A673 (cell line): ENCODE results near the gene PLCD3. TPM values are rescaled to one million over a fixed set of nuclear protein-coding genes. Genes with fewer than 3 reads are reported as not detected.
A peak's percentile ranks its signal among the peaks of the same experiment; 100 is the strongest.

ENCODE experiments used
- BruUV-seq: library from RNA; stranded (reverse); fragments of 400-500 nt; replicated peaks from 2 replicates; lab custom pipeline; 2021; lab: Mats Ljungman, UMichigan
- CTCF ChIA-PET: fragments of 300-600 bp; sonication (Branson Sonifier 250); formaldehyde crosslinking; loops from one replicate; lab custom pipeline; 2022; ENCODE audit warnings: antibody characterized with exemption; lab: Charles Lee
- POLR2A ChIA-PET: fragments of 300-600 bp; sonication (Branson Sonifier 250); formaldehyde crosslinking; loops from one replicate; lab custom pipeline; 2022; ENCODE audit warnings: antibody characterized with exemption; ENCODE audit not compliant: low non-redundant PET; lab: Charles Lee
- DNase-seq: peaks from one replicate; pipeline ENCODE4 v3.0.0-alpha.2; 2015; ENCODE audit warnings: low spot score
- H3K27ac ChIP-seq: fragments of 200-600 bp; sonication (generic); 2 replicates; pipeline ENCODE4 v1.5.1; 2016; ENCODE audit warnings: mixed run types, low read depth, mild to moderate bottlenecking, mixed read lengths, antibody characterized with exemption, low read length; ENCODE audit not compliant: poor library complexity, severe bottlenecking
- H3K27me3 ChIP-seq: fragments of 200-600 bp; sonication (generic); replicated peaks from 2 replicates; pipeline ENCODE4 v1.6.1; 2017; ENCODE audit warnings: mixed run types, low read depth, mild to moderate bottlenecking, mixed read lengths, antibody characterized with exemption, low read length; ENCODE audit not compliant: insufficient read depth, poor library complexity
- H3K36me3 ChIP-seq: fragments of 200-600 bp; sonication (generic); 2 replicates; pipeline ENCODE4 v1.6.1; 2016; ENCODE audit warnings: mixed run types, mild to moderate bottlenecking, mixed read lengths, antibody characterized with exemption, low read length; ENCODE audit not compliant: insufficient read depth, poor library complexity, severe bottlenecking
- H3K4me1 ChIP-seq: fragments of 200-600 bp; sonication (generic); 2 replicates; pipeline ENCODE4 v1.6.1; 2017; ENCODE audit warnings: mixed run types, mild to moderate bottlenecking, mixed read lengths, antibody characterized with exemption, low read length; ENCODE audit not compliant: insufficient read depth, poor library complexity, severe bottlenecking
- H3K4me3 ChIP-seq: fragments of 200-600 bp; sonication (generic); 2 replicates; pipeline ENCODE4 v1.5.1; 2016; ENCODE audit warnings: low read depth, mixed run types, mild to moderate bottlenecking, mixed read lengths, low read length; ENCODE audit not compliant: poor library complexity, severe bottlenecking
- H3K9me3 ChIP-seq: fragments of 200-600 bp; sonication (generic); 2 replicates; pipeline ENCODE4 v1.6.1; 2016; ENCODE audit warnings: mixed run types, low read depth, mild to moderate bottlenecking, mixed read lengths, antibody characterized with exemption, low read length; ENCODE audit not compliant: poor library complexity, severe bottlenecking
- CTCF ChIP-seq: fragments of 300-800, 200-600 bp; sonication (generic); conservative IDR thresholded peaks from 2 replicates; pipeline ENCODE4 v1.5.1; 2017; ENCODE audit warnings: low read depth, mild to moderate bottlenecking, antibody characterized with exemption, low read length, moderate library complexity, mixed read lengths
- EZH2 ChIP-seq: fragments of 200-600 bp; sonication (generic); IDR thresholded peaks from 2 replicates; pipeline ENCODE4 v1.6.1; 2017; ENCODE audit warnings: borderline replicate concordance, low read depth, mild to moderate bottlenecking, mixed read lengths, antibody characterized with exemption, low read length; ENCODE audit not compliant: poor library complexity, severe bottlenecking
- intact Hi-C: fragments of 100-400 bp; cut with micrococcal nuclease; formaldehyde crosslinking; loops from one replicate; pipeline ENCODE4 v1.10.0; 2022; ENCODE audit not compliant: unreplicated experiment
- total RNA-seq: library from RNA; stranded (reverse); gene quantifications from 2 replicates; pipeline ENCODE4 v1.2.3, GENCODE V29; 2021

Gene PLCD3
- total RNA-seq, 1 experiment from 2014 or later: 12.0 TPM

GRCh38 chr17:45101546-45101882 is 30.8 kb downstream of the PLCD3 start:
- CTCF ChIA-PET: interaction anchor here (0.7 kb wide), 1 partner anchor 107 kb away, joined by 5 read pairs; no protein-coding TSS in a partner anchor

GRCh38 chr17:45098869-45099616 is 33.3 kb downstream of the PLCD3 start:
- peak; percentile 63 for DNase-seq
- ChIA-PET POLR2A (no interaction called here), CTCF (interaction anchor here (0.6 to 0.9 kb wide), 3 partner anchors 10 to 74 kb away, joined by 3 to 4 read pairs (median 3); no protein-coding TSS in a partner anchor)
- no peaks in the 10 kb centered on the region for H3K4me1 ChIP-seq
- H3K9me3 ChIP-seq: no peaks in the 10 kb centered on the region
- BruUV-seq: no TSS peak
- no peak for TF ChIP-seq EZH2
- peak; percentile 62 for TF ChIP-seq CTCF
- H3K27ac ChIP-seq: no peak overlapping the region
- no peak overlapping the region for H3K4me3 ChIP-seq
- intact Hi-C loops: loop anchor here (10.0 kb wide), 1 partner anchor 324 kb away; no protein-coding TSS in a partner anchor
- H3K36me3 ChIP-seq: peaks cover 50% of the 10 kb centered on the region
- H3K27me3 ChIP-seq: no peaks in the 10 kb centered on the region

More at GRCh38 chr17:45101546-45101882, 30.8 kb downstream of the PLCD3 start:
- peaks cover 53% of the 10 kb centered on the region for H3K36me3 ChIP-seq
- H3K4me1 ChIP-seq: no peaks in the 10 kb centered on the region
- no peak overlapping the region for H3K4me3 ChIP-seq
- TF ChIP-seq CTCF: no peak
- TF ChIP-seq EZH2: no peak
- H3K9me3 ChIP-seq: no peaks in the 10 kb centered on the region
- no peak for DNase-seq
- BruUV-seq: no TSS peak
- no peaks in the 10 kb centered on the region for H3K27me3 ChIP-seq
- POLR2A ChIA-PET: no interaction called here
- intact Hi-C loops: no loop called here
- H3K27ac ChIP-seq: no peak overlapping the region

DNA sequence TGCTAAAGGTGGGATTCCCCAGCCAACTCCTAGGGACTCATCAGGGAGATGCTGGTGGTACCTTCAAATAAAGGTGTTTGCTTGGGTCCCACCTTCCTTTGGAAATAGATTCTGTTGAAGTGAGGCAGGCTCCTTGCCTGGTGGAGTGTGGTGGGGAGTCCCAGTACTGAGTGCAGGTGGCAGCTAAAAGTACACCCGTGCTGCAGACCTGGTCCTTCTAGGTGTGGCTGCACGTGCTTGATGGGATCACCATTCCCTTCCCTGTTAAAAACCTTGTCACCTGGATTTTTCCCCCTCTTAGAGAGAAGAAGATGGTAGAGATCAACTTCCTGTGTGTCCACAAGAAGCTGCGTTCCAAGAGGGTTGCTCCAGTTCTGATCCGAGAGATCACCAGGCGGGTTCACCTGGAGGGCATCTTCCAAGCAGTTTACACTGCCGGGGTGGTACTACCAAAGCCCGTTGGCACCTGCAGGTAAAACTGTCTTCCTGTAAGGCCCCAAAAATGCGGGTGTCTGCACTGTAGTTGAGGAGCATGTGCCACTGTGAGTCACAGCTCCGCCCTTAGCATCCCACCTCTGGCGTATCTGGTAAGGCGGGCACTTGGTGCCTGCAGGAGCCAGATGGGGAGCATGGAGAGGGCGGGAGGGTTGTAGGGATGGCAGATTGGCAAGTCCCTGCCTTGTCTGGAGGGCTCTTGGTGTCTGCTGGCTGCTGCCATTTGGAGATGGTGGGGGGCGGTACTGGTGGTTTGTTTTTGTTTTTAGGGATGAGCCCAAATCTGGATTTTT is 34.0 kb downstream of the PLCD3 start:
- BruUV-seq: no TSS peak
- no peak overlapping the region for H3K4me3 ChIP-seq
- H3K36me3 ChIP-seq: peaks cover 48% of the 10 kb centered on the region
- no peaks in the 10 kb centered on the region for H3K4me1 ChIP-seq
- no peak overlapping the region for H3K27ac ChIP-seq
- no peaks in the 10 kb centered on the region for H3K27me3 ChIP-seq
- CTCF ChIA-PET: interaction anchor here (0.6 to 0.9 kb wide), 2 partner anchors 27 to 74 kb away, joined by 3 read pairs; no protein-coding TSS in a partner anchor
- no peak for DNase-seq
- no peak for TF ChIP-seq CTCF
- TF ChIP-seq EZH2: no peak
- POLR2A ChIA-PET: no interaction called here
- no peaks in the 10 kb centered on the region for H3K9me3 ChIP-seq
- intact Hi-C loops: loop anchor here (10.0 kb wide), 1 partner anchor 323 kb away; no protein-coding TSS in a partner anchor
